ENCODE measurements around the gene PRPF18.
"Not testable (repeated sequence)": the region's sequence is repeated elsewhere in the genome, so short reads cannot be mapped to it uniquely, and the experiment has no call there.

The PRPF18 gene

GRCh38 chr10:13586676-13587355, at the start of gene PRPF18:
TSS of gene PRPF18 (plus strand) at chr10:13586965. CDS start at chr10:13587087, 122 bp downstream.
- DNase-seq (ENCODE audit: low read depth): peak; percentile 91

- not testable (repeated sequence) for DNase-seq (ENCODE audit: low read depth)
Measured at GRCh38 chr10:13537985-13538384, 48.8 kb upstream of the PRPF18 start.

- no peak for DNase-seq (ENCODE audit: low read depth)
Measured at GRCh38 chr10:13542533-13542932, 44.2 kb upstream of the PRPF18 start.

- no peak for DNase-seq (ENCODE audit: low read depth)
Measured at GRCh38 chr10:13550802-13551201, 36.0 kb upstream of the PRPF18 start.

- DNase-seq (ENCODE audit: low read depth): no peak
Measured at GRCh38 chr10:13555884-13556510, 30.8 kb upstream of the PRPF18 start.

GRCh38 chr10:13559124-13559700, 27.6 kb upstream of the PRPF18 start:
- no peak for DNase-seq (ENCODE audit: low read depth)

GRCh38 chr10:13560597-13560996, 26.2 kb upstream of the PRPF18 start:
- DNase-seq (ENCODE audit: low read depth): no peak

- DNase-seq (ENCODE audit: low read depth): no peak
Measured at GRCh38 chr10:13563481-13564445, 23.0 kb upstream of the PRPF18 start.

- no peak for DNase-seq (ENCODE audit: low read depth)
Measured at GRCh38 chr10:13564576-13564975, 22.2 kb upstream of the PRPF18 start.

- DNase-seq (ENCODE audit: low read depth): no peak
Measured at GRCh38 chr10:13567030-13567429, 19.7 kb upstream of the PRPF18 start.

GRCh38 chr10:13571541-13571940, 15.2 kb upstream of the PRPF18 start:
- no peak for DNase-seq (ENCODE audit: low read depth)

- DNase-seq (ENCODE audit: low read depth): no peak
Measured at GRCh38 chr10:13573960-13574359, 12.8 kb upstream of the PRPF18 start.

- DNase-seq (ENCODE audit: low read depth): no peak
Measured at GRCh38 chr10:13585195-13585751, 1.5 kb upstream of the PRPF18 start.

GRCh38 chr10:13585943-13586342, 822 bp upstream of the PRPF18 start:
- DNase-seq (ENCODE audit: low read depth): no peak

- no peak for DNase-seq (ENCODE audit: low read depth)
Measured at GRCh38 chr10:13587391-13587790, 626 bp downstream of the PRPF18 start.

- DNase-seq (ENCODE audit: low read depth): no peak
Measured at GRCh38 chr10:13589316-13589715, 2.6 kb downstream of the PRPF18 start.

- DNase-seq (ENCODE audit: low read depth): no peak
Measured at GRCh38 chr10:13590886-13591285, 4.1 kb downstream of the PRPF18 start.

GRCh38 chr10:13592306-13592705, 5.5 kb downstream of the PRPF18 start:
- DNase-seq (ENCODE audit: low read depth): no peak

- DNase-seq (ENCODE audit: low read depth): no peak
Measured at GRCh38 chr10:13593535-13593934, 6.8 kb downstream of the PRPF18 start.

- no peak for DNase-seq (ENCODE audit: low read depth)
Measured at GRCh38 chr10:13594641-13595040, 7.9 kb downstream of the PRPF18 start.

GRCh38 chr10:13597909-13598308, 11.1 kb downstream of the PRPF18 start:
- no peak for DNase-seq (ENCODE audit: low read depth)
